GM19372 (cell line): ENCODE data around the gene RAD9A.

ENCODE experiments used
- ATAC-seq: cut with Tn5 transposase; IDR thresholded peaks from one replicate; pipeline ENCODE4 v1.9.1; 2021; ENCODE audit warnings: mild to moderate bottlenecking, low read depth, moderate library complexity; ENCODE audit not compliant: unreplicated experiment

Gene RAD9A

DNA sequence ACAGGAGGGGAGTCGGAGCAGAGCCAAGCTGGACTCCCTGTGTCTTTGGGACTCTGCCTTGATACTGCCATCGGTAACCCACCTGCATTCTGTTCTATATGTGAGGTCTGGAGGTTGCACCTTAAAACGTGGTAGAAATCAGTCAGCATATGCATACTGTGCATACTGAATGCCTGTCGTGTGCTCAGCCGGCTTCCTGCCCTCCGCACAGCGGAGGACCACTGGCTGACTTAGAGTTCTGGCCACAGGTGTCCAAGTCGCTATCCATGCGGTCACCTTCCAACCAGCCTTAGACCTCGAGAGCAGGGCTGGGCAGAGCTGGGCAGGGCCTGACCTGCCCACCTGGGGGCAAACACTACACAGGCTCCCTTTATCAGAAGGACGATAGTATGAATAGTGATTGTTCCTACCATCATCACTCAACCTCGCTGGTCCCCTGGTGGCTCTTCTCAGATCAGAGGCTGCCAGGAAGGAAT lies 15.9 kb downstream of the RAD9A start:
- no peak for ATAC-seq

DNA sequence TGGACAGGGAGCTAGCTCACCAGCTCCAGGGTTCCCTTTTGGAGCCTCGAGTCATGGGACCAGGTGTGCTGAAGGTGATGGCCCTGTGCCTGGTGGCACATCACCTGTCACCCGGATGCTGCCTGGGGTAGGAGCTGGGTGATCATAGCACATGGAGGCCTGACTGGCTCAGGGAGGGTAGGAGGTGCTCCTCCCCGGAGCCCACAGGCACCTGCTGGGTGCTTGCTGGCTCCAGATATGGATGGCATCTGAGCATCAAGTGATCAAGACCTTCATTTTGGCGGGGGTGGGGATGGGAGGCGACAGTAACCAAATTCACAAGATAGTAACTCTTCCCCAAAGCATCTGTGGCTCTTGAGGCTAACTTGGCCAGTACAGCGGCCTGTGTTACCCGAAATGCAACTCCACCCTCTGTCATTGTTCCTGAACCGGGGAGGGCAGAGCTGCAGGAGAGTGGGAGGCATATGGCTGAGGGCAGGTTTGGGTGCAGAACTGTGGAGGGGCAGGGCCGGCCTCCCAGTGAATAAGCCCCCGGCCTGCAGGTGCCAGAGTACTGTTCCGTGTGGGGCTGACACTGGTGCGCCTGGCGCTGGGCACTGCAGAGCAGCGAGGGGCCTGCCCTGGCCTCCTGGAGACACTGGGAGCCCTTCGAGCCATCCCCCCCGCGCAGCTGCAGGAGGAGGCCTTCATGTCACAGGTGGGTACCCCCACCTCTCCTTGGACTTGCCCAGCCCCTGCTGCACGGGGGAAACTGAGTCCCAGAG lies 16.8 kb downstream of the RAD9A start:
- ATAC-seq: no peak

DNA sequence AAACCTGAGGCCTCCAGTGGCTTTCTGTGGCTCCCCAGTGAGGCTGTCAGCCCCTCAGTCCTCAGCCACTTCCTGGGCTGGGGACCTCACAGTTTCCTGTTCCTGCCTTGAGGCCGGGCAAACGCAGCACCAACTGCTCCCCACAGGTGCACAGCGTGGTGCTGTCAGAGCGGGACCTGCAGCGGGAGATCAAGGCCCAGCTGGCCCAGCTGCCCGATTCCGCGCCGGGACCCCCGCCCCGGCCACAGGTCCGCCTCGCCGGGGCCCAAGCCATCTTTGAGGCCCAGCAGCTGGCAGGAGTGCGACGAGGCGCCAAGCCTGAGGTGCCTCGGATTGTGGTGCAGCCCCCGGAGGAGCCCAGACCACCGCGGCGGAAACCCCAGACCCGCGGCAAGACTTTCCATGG lies 17.5 kb downstream of the RAD9A start:
- no peak for ATAC-seq

DNA sequence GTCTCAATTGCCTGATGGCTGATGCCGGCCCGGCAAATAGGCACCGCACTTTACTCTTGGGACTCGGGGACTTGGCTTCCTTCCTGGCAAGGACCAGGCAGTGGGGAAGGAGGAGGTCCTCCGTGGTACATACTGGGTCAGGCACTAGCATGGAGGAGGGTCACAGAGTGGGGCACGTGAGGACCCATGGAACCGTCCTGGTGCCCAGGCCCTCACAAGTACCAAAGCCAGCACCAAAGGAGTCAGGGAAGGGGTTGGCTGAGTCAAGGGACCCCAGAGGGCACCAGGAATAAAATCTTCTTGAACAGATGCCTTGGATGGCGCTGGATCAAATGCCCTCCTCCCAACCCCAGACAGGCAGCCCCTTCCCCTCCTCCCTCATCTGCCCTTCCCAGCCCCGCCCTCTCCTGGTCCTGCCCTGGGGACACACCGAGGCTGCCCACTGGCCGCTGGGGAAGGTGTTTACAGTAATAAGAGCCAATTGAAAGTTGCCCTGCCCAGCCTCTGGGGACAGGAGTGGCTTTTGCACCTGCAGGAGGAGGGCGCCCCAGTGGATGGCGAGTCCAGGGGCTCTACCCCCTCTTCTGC lies 18.1 kb downstream of the RAD9A start:
- ATAC-seq: no peak

DNA sequence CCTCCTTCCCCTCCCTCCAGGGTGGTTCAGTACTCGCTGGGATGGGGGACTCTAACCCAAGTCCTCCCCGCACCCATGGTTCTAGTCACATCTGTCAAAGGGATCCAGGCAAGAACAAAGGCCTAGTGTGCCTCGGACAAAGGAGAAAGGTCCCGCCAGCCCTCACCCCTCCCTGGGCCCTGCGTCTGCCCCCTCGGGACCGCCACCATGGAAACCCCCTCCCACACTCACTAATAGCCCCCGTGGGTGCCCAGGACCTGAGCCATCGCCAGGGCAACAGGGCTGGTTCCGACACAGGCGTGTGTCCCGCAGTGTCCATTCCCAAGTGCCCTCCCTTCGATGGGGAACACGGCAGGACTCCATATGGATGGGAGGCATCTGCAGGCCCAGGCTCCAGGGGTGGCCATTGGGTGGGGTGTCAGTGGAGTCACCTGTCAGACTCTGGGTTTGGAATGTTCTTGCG lies 18.6 kb downstream of the RAD9A start:
- ATAC-seq: no peak

DNA sequence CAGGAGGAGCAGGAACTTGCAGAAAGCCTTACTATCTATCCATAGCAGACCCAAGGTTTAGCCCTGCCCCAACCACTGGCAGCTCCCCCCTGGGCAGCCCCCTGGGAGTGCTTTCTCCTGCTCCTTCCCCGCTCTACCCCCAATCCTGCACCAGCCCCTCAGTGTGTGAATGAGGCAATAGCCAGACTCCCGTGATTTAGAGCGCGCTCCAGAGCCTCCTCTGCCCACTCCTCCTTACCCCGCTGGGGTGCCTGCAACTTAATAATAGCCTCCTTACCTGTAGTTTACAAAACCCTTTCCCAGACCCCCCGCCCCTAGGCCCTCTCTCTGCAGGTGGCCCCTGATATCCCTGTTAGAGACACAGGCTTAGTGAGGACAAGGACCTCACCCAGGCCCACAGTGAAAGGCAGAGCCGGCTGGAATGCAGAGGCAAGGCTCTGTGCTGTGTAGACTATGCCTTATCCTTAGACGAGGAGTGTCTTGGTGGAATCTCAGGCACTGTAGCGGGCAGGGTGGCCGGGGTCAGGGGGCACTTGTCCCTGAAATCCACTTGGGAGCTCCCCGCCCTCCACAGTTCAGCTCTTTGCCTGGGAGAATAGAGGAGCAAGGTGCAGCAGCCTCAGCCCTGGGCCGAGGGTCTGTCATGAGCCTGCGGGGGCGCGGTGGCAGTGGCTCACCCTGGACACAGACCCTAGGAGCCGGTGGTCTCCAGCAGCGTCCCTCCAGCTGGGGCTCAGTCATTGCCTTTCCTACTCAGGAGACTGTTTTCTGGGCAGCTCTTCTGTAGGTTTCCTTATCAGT lies 19.4 kb downstream of the RAD9A start:
- no peak for ATAC-seq

DNA sequence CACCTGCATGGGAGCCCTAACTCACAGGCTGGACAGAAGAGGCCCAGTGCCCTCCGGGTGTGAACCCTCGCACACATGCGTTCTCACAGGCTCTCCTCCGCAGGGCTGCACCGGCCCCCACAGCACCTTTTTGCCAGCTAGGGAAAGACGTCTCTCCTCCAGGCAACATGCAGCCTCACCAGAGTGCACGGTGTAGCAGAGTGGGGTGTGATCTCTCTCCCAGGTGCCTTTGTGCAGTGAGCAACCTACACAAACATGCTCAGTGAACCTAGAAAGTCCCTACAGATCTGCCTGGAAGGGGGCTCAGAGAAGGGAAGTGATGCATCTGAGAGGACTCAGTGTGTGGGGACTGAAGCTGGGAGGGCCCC lies 20.0 kb downstream of the RAD9A start:
- no peak for ATAC-seq

DNA sequence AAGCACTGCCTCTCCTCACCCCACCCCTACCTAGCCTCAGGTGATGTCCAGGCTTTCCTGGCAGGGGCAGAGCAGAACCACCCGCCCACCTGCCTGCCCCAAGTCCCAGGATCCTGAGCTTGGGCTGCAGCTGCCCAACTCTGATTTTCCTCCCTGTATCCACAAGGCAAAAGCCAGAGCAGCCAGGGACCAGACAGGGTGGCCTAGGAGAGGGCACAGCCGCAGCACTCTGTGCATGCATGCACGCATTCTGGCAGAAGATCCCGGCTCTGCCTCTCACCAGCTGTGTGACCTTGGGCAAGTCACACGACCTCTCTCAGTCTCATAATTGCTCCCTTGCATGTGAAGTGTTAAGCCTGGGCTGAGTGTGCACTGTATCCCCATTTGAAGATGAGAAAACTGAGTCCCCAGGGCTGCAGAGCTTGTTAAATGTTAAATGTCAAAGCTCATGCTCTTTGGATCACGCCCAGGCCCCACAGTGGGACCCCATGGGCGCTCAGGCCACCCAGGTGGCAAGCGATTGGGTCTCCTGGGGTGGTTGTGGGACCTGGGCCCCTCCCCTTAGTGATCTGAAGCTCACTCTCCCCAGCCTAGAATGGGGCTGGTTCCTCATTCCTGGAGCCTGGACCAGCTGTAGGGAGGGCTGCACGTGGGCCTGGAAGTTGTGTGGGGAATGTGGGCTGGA lies 20.9 kb downstream of the RAD9A start:
- ATAC-seq: no peak

DNA sequence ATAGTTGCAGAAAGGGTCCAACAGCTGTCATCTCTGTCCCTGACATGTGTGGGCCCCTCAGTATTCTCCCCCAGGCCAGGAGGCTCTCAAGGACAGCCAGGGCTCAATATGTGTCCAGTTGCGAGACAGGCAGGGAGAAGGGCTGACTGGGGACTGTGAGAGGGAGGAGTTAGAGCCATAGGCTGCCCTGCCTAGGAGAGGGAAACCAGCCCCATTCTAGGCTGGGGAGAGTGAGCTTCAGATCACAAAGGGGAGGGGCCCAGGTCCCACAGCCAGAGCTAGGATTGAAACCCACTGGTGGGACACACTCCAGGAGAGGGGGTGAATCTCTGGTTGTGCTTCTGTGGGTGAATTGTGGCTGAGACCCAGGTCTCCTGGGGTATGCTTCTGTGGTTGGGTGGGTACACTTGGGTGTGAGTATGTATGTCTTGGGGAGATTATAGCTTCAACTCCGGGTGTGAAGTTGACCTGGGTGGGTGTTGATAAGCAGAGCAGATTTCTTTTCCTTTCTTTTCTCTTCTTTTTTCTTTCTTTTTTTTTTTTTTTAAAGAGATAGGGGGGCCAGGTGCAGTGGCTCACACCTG lies 21.6 kb downstream of the RAD9A start:
- no peak for ATAC-seq

DNA sequence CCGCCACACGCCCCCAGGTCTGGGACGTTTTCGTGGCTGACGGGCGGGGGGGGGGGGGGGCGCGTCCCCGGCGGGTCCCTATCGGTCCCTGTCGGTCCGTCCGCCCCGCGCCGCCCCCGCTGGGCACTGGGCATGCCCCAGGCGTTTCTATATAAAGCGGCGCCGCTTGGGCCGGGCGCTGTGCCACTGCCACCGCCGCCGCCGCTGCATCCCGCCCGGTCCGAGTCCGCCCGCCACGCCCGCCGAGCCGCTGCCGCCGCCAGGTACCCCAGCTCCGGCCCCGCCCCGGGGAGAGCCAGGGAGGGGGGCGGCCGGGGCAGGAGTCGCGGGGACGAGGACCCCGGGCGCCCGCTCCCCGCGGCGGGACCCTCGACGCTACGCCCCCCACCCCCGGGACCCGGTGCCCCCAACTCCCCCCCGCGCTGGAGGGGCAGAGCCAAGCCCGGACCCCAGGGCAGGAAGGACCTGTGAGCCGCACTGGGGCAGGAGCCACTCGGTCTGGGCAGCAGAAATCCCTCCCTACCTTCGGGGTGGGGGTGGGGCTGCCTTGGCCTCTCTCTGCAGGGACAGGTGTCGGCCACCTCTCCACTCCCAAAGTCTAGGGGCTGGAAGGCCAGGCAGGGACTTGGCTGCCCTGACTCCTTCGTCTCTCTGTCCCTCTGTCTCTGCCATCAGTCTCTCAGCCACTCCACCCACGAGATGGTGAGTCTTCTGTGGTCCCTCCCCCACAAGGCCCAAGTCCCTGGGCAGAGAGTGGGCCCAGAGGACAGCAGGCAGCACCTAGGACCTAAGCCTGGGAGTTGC lies 23.9 kb downstream of the RAD9A start, which contains the start of gene CARNS1:
TSS of gene CARNS1 (plus strand) at position 178 of the 804 bp plus-strand sequence. CDS start at position 700, 522 bp downstream.
- ATAC-seq: no peak

DNA sequence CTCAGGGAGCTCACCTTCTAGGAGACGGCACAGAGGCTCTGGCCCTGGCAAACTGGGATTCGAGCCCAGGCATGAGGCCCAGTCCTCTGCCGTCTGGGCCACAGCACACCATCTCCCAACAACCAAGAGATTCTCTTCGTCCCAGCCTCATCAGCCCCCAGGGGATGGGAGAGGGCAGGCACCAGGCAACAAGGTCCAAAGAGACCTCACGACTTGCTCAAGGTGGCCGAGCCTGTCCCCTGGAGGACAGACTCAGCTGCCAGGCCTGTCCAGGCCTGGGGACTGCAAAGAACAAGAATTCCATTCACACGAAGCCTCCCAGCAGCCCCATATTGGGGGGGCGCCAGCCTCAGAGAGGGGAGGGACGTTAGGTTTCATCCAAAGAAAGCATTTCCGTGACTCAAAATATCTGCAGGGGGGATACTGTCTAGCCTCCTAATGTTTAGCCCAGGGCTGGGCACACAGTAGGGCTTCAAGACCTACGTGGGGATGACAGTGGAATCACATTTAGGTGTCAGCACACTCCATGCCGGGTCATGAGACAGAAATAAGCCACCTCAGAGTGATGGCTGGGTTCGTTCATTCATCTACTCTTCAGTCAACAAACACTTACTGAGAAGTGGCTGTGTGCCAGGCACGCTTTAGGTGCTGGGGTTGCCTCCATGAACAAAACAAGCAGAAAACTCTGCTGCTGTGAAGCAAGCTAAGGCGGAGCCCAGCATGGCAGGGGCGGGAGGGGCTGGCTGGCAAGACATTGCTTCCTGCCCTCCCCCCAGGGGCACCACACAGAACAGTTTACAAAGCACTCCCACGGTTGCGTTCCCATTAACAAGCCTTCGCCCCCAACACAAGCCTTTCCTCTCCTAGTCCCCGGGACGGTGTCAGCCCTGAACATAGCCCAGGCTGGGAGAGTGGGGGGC lies 24.9 kb downstream of the RAD9A start:
- no peak for ATAC-seq

DNA sequence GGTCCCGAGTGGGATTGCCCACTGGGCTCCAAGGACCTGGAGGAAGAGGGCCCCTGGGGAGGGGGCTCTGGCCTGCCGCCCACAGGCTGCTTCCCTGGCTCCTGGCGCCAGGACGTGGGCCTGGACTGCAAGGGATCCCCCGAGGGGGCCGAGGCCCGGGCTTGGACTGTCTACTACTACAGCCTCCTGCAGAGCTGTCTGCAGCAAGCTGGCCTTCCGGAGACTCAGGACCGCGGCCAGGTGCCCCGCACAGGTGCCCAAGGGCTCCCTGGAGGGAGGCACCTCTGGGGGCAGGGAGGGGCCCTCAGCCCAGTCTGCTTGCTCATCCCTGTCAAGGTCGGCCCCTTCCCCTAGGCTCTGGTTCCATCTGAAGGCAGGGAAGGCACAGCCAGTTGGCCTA lies 25.6 kb downstream of the RAD9A start:
- no peak for ATAC-seq

DNA sequence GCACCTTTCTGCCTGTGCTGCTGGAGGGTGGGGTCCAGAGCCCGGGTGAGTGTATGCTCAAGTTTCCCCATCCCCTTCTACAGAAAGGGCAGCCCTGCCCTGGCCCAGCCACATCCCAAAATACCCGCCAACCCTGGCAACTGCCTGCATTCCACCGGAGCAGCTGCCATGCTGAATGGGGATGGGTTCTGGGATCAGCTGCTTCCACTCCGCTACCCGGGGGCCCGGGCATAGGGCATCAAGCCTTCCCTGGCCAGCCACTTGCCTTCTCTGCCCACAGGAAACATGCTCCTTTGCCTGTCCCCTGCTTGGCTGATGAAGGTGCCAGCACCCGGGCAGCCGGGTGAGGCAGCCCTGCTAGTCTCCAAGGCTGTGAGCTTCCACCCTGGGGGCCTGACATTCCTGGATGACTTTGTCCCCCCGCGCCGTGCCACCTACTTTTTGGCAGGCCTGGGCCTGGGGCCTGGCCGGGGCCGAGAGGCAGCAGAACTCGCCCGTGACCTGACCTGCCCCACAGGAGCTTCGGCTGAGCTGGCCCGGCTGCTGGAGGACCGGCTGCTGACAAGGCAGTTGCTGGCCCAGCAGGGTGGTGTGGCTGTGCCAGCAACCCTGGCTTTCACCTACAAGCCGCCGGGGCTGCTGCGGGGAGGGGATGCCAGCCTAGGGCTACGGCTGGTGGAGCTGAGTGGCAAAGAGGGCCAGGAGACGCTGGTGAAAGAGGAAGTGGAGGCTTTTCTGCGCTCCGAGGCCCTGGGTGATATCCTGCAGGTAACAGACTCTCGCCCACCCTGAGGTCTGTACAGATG lies 26.9 kb downstream of the RAD9A start:
- ATAC-seq: no peak

DNA sequence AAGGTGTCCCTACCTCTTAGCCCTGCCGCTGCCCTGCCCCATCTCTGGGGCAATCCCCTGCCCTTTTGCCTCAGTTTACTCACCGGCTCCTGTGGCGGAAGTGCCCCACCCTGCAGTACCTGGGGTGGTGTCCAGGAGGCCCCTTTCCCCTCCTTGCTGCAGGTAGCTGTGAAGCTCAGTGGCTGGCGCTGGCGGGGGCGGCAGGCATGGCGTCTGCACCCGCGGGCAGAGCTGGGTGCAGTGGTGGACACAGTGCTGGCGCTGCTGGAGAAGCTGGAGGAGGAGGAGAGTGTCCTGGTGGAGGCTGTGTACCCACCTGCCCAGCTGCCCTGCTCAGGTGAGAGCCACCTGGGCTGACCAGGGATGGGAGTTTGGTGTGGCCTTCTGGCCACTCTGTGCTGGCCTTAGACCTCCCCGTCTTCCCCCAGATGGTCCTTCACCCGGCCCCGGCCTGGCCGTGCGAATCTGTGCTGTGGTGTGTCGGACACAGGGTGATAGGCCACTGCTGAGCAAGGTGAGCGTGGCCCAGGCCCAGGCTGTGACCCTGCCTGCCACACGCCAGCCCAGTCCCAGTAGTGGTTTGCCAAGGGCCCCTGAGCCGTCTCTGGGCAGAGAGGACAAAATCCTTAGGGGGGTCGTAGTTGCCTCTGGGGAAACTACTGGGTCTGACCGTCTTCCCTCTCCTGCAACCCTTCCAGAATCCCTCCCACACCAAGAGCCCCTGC lies 27.7 kb downstream of the RAD9A start:
- ATAC-seq: no peak

DNA sequence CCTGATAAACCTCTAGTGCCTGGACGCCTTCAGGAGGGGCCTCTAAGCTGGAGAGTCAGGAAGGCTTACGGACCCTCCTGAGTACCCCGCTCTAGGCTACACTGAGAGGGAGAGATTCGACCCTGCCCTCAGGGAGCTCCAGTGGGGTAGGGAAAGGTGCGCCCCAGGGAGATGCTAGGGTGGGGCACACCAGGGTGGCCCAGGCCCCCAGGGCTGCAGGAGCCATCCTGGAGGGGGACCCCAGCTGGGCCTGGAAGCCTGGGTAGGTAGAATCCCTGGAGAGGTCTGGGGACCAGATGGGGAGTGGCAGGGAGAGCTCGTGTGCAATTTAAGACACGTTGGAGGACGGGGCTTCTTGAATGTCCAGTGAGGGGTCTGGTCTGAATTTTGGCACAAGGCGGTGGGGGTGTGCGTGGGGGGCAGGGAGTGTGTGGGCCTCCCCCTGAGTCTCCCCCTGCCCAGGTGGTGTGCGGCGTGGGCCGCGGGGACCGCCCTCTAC lies 28.4 kb downstream of the RAD9A start:
- no peak for ATAC-seq

DNA sequence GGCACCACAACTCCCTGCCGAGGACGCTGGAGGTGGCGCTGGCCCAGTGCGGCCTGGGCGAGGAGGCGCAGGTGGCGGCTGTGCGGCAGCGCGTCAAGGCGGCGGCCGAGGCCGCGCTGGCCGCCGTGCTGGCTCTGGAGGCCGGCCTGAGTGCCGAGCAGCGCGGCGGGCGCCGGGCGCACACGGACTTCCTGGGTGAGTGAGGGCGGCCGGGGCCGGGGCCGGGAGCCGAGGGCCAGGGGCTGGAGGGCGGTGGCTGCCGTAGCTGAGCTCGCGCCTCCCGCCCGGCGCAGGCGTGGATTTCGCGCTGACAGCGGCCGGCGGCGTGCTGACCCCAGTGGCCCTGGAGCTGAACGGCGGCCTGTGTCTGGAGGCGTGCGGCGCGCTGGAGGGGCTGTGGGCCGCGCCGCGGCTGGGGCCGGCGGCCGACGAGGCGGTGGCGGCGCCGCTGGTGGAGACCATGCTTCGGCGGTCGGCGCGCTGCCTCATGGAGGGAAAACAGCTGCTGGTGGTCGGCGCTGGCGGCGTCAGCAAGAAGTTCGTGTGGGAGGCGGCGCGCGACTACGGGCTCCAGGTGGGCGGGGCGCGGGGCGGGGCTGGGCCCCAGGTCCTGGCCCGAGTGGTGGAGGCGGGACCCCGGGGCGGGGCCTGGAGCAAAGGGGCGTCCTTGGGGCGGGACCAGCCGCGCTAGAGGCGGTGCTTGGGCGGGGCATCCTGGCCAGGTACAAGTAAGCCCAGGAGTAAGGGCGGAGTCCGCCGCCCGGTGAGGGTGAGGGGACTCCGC lies 29.1 kb downstream of the RAD9A start:
- peak; percentile 85 for ATAC-seq
